ENCODE results near the gene PODN.

PODN gene

DNA sequence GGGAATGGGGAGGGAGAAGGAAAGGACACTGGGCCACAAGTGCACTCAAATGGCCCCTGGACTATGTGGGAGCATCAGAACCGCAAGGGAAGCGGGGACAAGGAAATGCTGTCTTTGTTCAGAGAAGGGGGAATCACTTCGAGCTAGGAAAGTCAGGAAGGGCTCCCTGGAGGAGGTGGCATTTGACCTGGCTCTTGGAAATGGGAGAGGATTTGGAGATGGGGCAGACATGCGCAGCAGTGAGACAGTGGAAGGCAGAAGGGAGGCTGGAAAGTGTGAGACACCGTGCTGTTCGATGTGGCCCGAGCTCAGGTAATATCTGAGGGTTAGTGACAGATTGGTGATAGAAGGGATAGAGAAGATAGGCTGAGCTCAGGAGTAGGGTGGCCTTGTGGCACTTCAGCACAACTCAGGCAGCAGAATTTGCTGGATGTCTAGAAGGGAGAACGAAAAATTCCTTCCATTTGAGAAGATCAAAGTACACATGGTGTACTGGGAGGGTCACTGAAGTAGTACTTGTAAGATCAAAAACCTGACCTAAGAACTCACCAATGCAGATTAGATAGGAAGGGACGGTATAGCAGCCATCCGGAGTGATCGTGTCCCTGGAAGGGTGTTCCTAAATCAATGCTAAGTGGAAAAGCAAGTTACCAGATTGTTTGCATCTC is 55.1 kb downstream of the PODN start:
- peak overlapping the region; percentile 95 for H2BK120ac ChIP-seq (ENCODE audit: low read depth, low read length)
- H3K27me3 ChIP-seq (ENCODE audit: control insufficient read depth in 1 of 2, insufficient read depth in 1 of 2, low read length in 2 of 2): no peaks in the 10 kb centered on the region
- DNase-seq: no peak
- no peak overlapping the region for H2AK5ac ChIP-seq (ENCODE audit: low read length, severe bottlenecking)
- H3K18ac ChIP-seq (ENCODE audit: low read depth in 1 of 2, low read length in 2 of 2): peak overlapping the region; percentile 71 to 91
- H3K4ac ChIP-seq (ENCODE audit: low read depth in 1 of 2, low read length in 2 of 2): peak overlapping the region; percentile 54 to 93
- no peak overlapping the region for H2AFZ ChIP-seq (ENCODE audit: low read depth, low read length)
- peak overlapping the region; percentile 96 for H4K91ac ChIP-seq (ENCODE audit: low read length)
- no peak overlapping the region for H3K4me3 ChIP-seq (ENCODE audit: insufficient read depth in 1 of 2, low read depth in 1 of 2, low read length in 2 of 2)
- H3K4me2 ChIP-seq (ENCODE audit: low read length, poor library complexity, severe bottlenecking): no peak overlapping the region
- no peaks in the 10 kb centered on the region for H3K79me1 ChIP-seq (replicated peaks; ENCODE audit: low read length, poor library complexity, severe bottlenecking)
- H4K8ac ChIP-seq (ENCODE audit: low read length): peak overlapping the region; percentile 49
- WGBS: 87% methylated on average over 11 of the region's 11 CpGs
- H2BK12ac ChIP-seq (ENCODE audit: low read length in 2 of 2): peak overlapping the region; percentile 96 to 99
- no peak overlapping the region for H3K27ac ChIP-seq (ENCODE audit: low read length, poor library complexity, severe bottlenecking)
- peaks cover 4% of the 10 kb centered on the region for H3K9me3 ChIP-seq (ENCODE audit: control insufficient read depth, low read length)
- no peaks in the 10 kb centered on the region for H3K36me3 ChIP-seq (ENCODE audit: control insufficient read depth in 1 of 2, insufficient read depth in 2 of 2, low read depth in 1 of 2, low read length in 2 of 2)
- H3K23ac ChIP-seq (ENCODE audit: low read length in 2 of 2): no peak overlapping the region
- H2BK5ac ChIP-seq (ENCODE audit: low read depth, low read length, poor library complexity, severe bottlenecking): no peak overlapping the region
- no peak overlapping the region for H3K9ac ChIP-seq (ENCODE audit: low read length)
- peak overlapping the region in 1 of 2 experiments; percentile 76 for H3K14ac ChIP-seq (ENCODE audit: low read length in 2 of 2)
- H2BK15ac ChIP-seq (ENCODE audit: low read depth, poor library complexity, severe bottlenecking): peak overlapping the region; percentile 87
- peaks cover 14% of the 10 kb centered on the region for H3K4me1 ChIP-seq (ENCODE audit: control insufficient read depth, insufficient read depth, low read depth, low read length)

DNA sequence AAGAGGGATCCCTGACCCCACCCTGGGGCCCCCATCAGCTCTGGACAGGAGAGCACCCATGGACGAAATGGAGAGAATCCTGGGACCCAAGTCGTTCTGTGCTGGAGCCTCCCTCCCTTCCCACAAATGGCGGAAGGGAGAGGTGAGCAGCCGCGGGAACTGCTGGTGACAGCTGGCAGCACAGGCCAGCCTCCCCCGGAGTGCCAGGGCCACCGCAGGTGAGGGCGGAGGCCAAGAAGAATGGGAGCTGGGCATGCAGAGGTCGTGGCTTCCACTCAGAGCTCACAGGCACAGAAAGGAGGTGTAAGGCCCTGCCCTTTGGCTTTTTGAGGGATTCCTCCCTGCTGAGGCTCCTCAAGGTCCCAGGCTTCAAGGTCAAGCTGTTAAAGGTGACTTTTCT is 55.8 kb downstream of the PODN start:
- Histone ChIP-seq H3K9me3 (ENCODE audit: control insufficient read depth, low read length) (no peaks in the 10 kb centered on the region), H2AFZ (ENCODE audit: low read depth, low read length) (no peak overlapping the region), H3K23ac (ENCODE audit: low read length in 2 of 2) (no peak overlapping the region), H3K79me1 (replicated peaks; ENCODE audit: low read length, poor library complexity, severe bottlenecking) (no peaks in the 10 kb centered on the region), H4K91ac (ENCODE audit: low read length) (peak overlapping the region; percentile 96), H2BK12ac (ENCODE audit: low read length in 2 of 2) (peak overlapping the region; percentile 92 to 99), H3K14ac (ENCODE audit: low read length in 2 of 2) (peak overlapping the region in 1 of 2 experiments; percentile 53), H3K4ac (ENCODE audit: low read depth in 1 of 2, low read length in 2 of 2) (peak overlapping the region; percentile 19 to 68), H3K4me1 (ENCODE audit: control insufficient read depth, insufficient read depth, low read depth, low read length) (peaks cover 17% of the 10 kb centered on the region), H3K4me3 (ENCODE audit: insufficient read depth in 1 of 2, low read depth in 1 of 2, low read length in 2 of 2) (no peak overlapping the region), H3K4me2 (ENCODE audit: low read length, poor library complexity, severe bottlenecking) (no peak overlapping the region), H3K27me3 (ENCODE audit: control insufficient read depth in 1 of 2, insufficient read depth in 1 of 2, low read length in 2 of 2) (no peaks in the 10 kb centered on the region), H3K36me3 (ENCODE audit: control insufficient read depth in 1 of 2, insufficient read depth in 2 of 2, low read depth in 1 of 2, low read length in 2 of 2) (no peaks in the 10 kb centered on the region), H3K18ac (ENCODE audit: low read depth in 1 of 2, low read length in 2 of 2) (peak overlapping the region; percentile 71 to 81), H4K8ac (ENCODE audit: low read length) (peak overlapping the region; percentile 27), H3K9ac (ENCODE audit: low read length) (no peak overlapping the region), H2BK5ac (ENCODE audit: low read depth, low read length, poor library complexity, severe bottlenecking) (no peak overlapping the region), H2BK15ac (ENCODE audit: low read depth, poor library complexity, severe bottlenecking) (peak overlapping the region; percentile 83), H3K27ac (ENCODE audit: low read length, poor library complexity, severe bottlenecking) (no peak overlapping the region), H2AK5ac (ENCODE audit: low read length, severe bottlenecking) (no peak overlapping the region), H2BK120ac (ENCODE audit: low read depth, low read length) (peak overlapping the region; percentile 95)
- 86% methylated on average over 9 of the region's 9 CpGs for WGBS
- DNase-seq: no peak

- no peak overlapping the region for H3K4me2 ChIP-seq (ENCODE audit: low read length, poor library complexity, severe bottlenecking)
- H4K8ac ChIP-seq (ENCODE audit: low read length): peak overlapping the region; percentile 33
- H3K4me3 ChIP-seq (ENCODE audit: insufficient read depth in 1 of 2, low read depth in 1 of 2, low read length in 2 of 2): no peak overlapping the region
- H2BK15ac ChIP-seq (ENCODE audit: low read depth, poor library complexity, severe bottlenecking): no peak overlapping the region
- peak overlapping the region; percentile 34 to 62 for H3K18ac ChIP-seq (ENCODE audit: low read depth in 1 of 2, low read length in 2 of 2)
- H2BK12ac ChIP-seq (ENCODE audit: low read length in 2 of 2): peak overlapping the region; percentile 84 to 85
- no peaks in the 10 kb centered on the region for H3K27me3 ChIP-seq (ENCODE audit: control insufficient read depth in 1 of 2, insufficient read depth in 1 of 2, low read length in 2 of 2)
- H3K27ac ChIP-seq (ENCODE audit: low read length, poor library complexity, severe bottlenecking): no peak overlapping the region
- no peak overlapping the region for H2BK5ac ChIP-seq (ENCODE audit: low read depth, low read length, poor library complexity, severe bottlenecking)
- H3K9ac ChIP-seq (ENCODE audit: low read length): peak overlapping the region; percentile 48
- H3K14ac ChIP-seq (ENCODE audit: low read length in 2 of 2): peak overlapping the region in 1 of 2 experiments; percentile 55
- H3K79me1 ChIP-seq (replicated peaks; ENCODE audit: low read length, poor library complexity, severe bottlenecking): no peaks in the 10 kb centered on the region
- H2BK120ac ChIP-seq (ENCODE audit: low read depth, low read length): no peak overlapping the region
- H3K4me1 ChIP-seq (ENCODE audit: control insufficient read depth, insufficient read depth, low read depth, low read length): peaks cover 17% of the 10 kb centered on the region
- no peaks in the 10 kb centered on the region for H3K36me3 ChIP-seq (ENCODE audit: control insufficient read depth in 1 of 2, insufficient read depth in 2 of 2, low read depth in 1 of 2, low read length in 2 of 2)
- 87% methylated on average over 11 of the region's 12 CpGs for WGBS
- H3K4ac ChIP-seq (ENCODE audit: low read depth in 1 of 2, low read length in 2 of 2): peak overlapping the region; percentile 38 to 44
- H2AK5ac ChIP-seq (ENCODE audit: low read length, severe bottlenecking): no peak overlapping the region
- no peak overlapping the region for H3K23ac ChIP-seq (ENCODE audit: low read length in 2 of 2)
- DNase-seq: no peak
- H3K9me3 ChIP-seq (ENCODE audit: control insufficient read depth, low read length): no peaks in the 10 kb centered on the region
- H4K91ac ChIP-seq (ENCODE audit: low read length): peak overlapping the region; percentile 90
- no peak overlapping the region for H2AFZ ChIP-seq (ENCODE audit: low read depth, low read length)
These were observed 58.6 kb downstream of the PODN start for GRCh38 chr1:53120659-53121058.

DNA sequence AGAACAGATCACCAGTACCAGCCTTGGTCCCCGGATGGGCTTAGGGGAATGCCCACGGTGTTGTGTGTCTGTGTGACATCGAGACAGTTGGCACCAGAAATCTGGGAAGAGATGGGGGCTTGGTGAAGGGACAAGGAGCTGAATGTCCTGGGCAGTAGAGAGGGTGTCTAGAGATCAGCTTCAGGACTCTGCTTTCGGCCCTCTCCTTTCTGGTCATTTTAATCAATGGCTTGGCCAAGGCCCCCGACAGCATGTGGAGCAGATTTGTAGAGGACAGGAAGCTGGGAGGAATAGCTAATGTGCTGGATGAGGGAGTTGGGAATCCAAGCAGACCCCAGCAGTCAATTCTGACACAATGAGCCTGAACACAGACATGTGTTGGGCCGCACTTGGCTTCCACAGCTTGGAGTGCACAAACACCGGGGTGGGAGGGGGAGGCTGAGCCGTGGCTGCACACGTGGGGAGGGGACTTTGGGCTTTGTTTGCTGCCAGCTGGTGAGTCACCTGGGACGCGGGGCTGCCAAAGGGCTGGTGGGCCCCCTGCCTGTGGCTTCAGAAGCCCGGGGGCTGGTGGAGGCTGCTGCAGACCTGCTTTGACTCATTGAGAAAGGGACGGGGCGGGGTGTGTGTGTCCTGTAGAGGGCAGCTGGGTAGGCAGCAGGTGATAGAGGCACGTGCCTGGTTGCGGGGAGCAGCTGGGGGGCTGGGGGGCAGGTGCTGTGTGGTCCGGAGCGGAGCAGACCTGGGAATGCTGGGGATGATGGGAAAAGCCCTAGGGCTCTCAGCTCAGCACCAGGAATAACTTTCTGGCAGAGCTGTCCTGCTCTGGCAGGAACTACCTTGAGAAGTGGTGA is 59.5 kb downstream of the PODN start:
- no peak overlapping the region for H2AK5ac ChIP-seq (ENCODE audit: low read length, severe bottlenecking)
- H3K9ac ChIP-seq (ENCODE audit: low read length): peak overlapping the region; percentile 86
- H2AFZ ChIP-seq (ENCODE audit: low read depth, low read length): no peak overlapping the region
- no peak overlapping the region for H3K14ac ChIP-seq (ENCODE audit: low read length in 2 of 2)
- H3K36me3 ChIP-seq (ENCODE audit: control insufficient read depth in 1 of 2, insufficient read depth in 2 of 2, low read depth in 1 of 2, low read length in 2 of 2): no peaks in the 10 kb centered on the region
- H3K27ac ChIP-seq (ENCODE audit: low read length, poor library complexity, severe bottlenecking): no peak overlapping the region
- peak overlapping the region; percentile 85 for H2BK15ac ChIP-seq (ENCODE audit: low read depth, poor library complexity, severe bottlenecking)
- peak overlapping the region; percentile 90 for H4K91ac ChIP-seq (ENCODE audit: low read length)
- H3K18ac ChIP-seq (ENCODE audit: low read depth in 1 of 2, low read length in 2 of 2): peak overlapping the region; percentile 82 to 84
- H2BK5ac ChIP-seq (ENCODE audit: low read depth, low read length, poor library complexity, severe bottlenecking): no peak overlapping the region
- WGBS: 62% methylated on average over 17 of the region's 18 CpGs
- DNase-seq: peak; percentile 33
- no peak overlapping the region for H3K4me2 ChIP-seq (ENCODE audit: low read length, poor library complexity, severe bottlenecking)
- peak overlapping the region; percentile 84 to 85 for H2BK12ac ChIP-seq (ENCODE audit: low read length in 2 of 2)
- no peaks in the 10 kb centered on the region for H3K79me1 ChIP-seq (replicated peaks; ENCODE audit: low read length, poor library complexity, severe bottlenecking)
- peak overlapping the region; percentile 80 for H2BK120ac ChIP-seq (ENCODE audit: low read depth, low read length)
- peak overlapping the region; percentile 73 for H4K8ac ChIP-seq (ENCODE audit: low read length)
- H3K4me1 ChIP-seq (ENCODE audit: control insufficient read depth, insufficient read depth, low read depth, low read length): peaks cover 13% of the 10 kb centered on the region
- no peak overlapping the region for H3K23ac ChIP-seq (ENCODE audit: low read length in 2 of 2)
- peak overlapping the region; percentile 47 to 91 for H3K4ac ChIP-seq (ENCODE audit: low read depth in 1 of 2, low read length in 2 of 2)
- no peaks in the 10 kb centered on the region for H3K9me3 ChIP-seq (ENCODE audit: control insufficient read depth, low read length)
- no peaks in the 10 kb centered on the region for H3K27me3 ChIP-seq (ENCODE audit: control insufficient read depth in 1 of 2, insufficient read depth in 1 of 2, low read length in 2 of 2)
- no peak overlapping the region for H3K4me3 ChIP-seq (ENCODE audit: insufficient read depth in 1 of 2, low read depth in 1 of 2, low read length in 2 of 2)

All from mesenchymal stem cell (in vitro differentiated cells and primary cell).